ENCODE data around the gene PSIP1. TPM values are rescaled to one million over a fixed set of nuclear protein-coding genes. Genes with fewer than 3 reads are reported as not detected.

Gene PSIP1
- total and polyA plus RNA-seq, 9 of the 15 experiments (the other 6 are each of a cell fraction or from before 2014, with no cell fraction given) = 18.8 to 119 (median 59.9) TPM

- TF ChIP-seq SIN3A (IDR thresholded peaks at IDR 0.05; ENCODE audit: borderline replicate concordance in 2 of 2, control insufficient read depth in 1 of 2, low read depth in 2 of 2, low read length in 2 of 2) (peak in 1 of 2 experiments; percentile 21; a peak in 1 of 4 replicates), ZNF830 (CRISPR knock-in tag; IDR thresholded peaks at IDR 0.05) (no peak), KDM4B (IDR thresholded peaks at IDR 0.05; ENCODE audit: borderline replicate concordance in 2 of 2, low read depth in 1 of 2) (no peak; a peak in 1 of 4 replicates), STAT5A (IDR thresholded peaks at IDR 0.05; ENCODE audit: borderline replicate concordance, low read length) (no peak), RBM34 (IDR thresholded peaks at IDR 0.05; ENCODE audit: borderline replicate concordance, insufficient read depth, low read length) (no peak), AFF4 (CRISPR knock-in tag; IDR thresholded peaks at IDR 0.05) (no peak), IRF1 (CRISPR knock-in tag; IDR thresholded peaks at IDR 0.05; ENCODE audit: borderline replicate concordance) (no peak), ZNF445 (CRISPR knock-in tag; IDR thresholded peaks at IDR 0.05; ENCODE audit: low read depth) (no peak)
- TF ChIP-seq, protein P1, sequence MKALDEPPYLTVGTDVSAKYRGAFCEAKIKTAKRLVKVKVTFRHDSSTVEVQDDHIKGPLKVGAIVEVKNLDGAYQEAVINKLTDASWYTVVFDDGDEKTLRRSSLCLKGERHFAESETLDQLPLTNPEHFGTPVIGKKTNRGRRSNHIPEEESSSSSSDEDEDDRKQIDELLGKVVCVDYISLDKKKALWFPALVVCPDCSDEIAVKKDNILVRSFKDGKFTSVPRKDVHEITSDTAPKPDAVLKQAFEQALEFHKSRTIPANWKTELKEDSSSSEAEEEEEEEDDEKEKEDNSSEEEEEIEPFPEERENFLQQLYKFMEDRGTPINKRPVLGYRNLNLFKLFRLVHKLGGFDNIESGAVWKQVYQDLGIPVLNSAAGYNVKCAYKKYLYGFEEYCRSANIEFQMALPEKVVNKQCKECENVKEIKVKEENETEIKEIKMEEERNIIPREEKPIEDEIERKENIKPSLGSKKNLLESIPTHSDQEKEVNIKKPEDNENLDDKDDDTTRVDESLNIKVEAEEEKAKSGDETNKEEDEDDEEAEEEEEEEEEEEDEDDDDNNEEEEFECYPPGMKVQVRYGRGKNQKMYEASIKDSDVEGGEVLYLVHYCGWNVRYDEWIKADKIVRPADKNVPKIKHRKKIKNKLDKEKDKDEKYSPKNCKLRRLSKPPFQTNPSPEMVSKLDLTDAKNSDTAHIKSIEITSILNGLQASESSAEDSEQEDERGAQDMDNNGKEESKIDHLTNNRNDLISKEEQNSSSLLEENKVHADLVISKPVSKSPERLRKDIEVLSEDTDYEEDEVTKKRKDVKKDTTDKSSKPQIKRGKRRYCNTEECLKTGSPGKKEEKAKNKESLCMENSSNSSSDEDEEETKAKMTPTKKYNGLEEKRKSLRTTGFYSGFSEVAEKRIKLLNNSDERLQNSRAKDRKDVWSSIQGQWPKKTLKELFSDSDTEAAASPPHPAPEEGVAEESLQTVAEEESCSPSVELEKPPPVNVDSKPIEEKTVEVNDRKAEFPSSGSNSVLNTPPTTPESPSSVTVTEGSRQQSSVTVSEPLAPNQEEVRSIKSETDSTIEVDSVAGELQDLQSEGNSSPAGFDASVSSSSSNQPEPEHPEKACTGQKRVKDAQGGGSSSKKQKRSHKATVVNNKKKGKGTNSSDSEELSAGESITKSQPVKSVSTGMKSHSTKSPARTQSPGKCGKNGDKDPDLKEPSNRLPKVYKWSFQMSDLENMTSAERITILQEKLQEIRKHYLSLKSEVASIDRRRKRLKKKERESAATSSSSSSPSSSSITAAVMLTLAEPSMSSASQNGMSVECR (CRISPR knock-in tag; IDR thresholded peaks at IDR 0.05) = no peak
- TF ChIP-seq, protein P2, sequence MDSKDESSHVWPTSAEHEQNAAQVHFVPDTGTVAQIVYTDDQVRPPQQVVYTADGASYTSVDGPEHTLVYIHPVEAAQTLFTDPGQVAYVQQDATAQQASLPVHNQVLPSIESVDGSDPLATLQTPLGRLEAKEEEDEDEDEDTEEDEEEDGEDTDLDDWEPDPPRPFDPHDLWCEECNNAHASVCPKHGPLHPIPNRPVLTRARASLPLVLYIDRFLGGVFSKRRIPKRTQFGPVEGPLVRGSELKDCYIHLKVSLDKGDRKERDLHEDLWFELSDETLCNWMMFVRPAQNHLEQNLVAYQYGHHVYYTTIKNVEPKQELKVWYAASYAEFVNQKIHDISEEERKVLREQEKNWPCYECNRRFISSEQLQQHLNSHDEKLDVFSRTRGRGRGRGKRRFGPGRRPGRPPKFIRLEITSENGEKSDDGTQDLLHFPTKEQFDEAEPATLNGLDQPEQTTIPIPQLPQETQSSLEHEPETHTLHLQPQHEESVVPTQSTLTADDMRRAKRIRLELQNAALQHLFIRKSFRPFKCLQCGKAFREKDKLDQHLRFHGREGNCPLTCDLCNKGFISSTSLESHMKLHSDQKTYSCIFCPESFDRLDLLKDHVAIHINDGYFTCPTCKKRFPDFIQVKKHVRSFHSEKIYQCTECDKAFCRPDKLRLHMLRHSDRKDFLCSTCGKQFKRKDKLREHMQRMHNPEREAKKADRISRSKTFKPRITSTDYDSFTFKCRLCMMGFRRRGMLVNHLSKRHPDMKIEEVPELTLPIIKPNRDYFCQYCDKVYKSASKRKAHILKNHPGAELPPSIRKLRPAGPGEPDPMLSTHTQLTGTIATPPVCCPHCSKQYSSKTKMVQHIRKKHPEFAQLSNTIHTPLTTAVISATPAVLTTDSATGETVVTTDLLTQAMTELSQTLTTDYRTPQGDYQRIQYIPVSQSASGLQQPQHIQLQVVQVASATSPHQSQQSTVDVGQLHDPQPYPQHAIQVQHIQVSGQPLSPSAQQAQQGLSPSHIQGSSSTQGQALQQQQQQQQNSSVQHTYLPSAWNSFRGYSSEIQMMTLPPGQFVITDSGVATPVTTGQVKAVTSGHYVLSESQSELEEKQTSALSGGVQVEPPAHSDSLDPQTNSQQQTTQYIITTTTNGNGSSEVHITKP (IDR thresholded peaks at IDR 0.05; ENCODE audit: partially characterized antibody) = peak; percentile 81
Measured at GRCh38 chr9:15552636-15553527, 42.1 kb upstream of the PSIP1 start, which contains the start of gene CCDC171 (continued).

Measured in K562 (cell line).